ENCODE data around the gene SPON1.

SPON1 gene

DNA sequence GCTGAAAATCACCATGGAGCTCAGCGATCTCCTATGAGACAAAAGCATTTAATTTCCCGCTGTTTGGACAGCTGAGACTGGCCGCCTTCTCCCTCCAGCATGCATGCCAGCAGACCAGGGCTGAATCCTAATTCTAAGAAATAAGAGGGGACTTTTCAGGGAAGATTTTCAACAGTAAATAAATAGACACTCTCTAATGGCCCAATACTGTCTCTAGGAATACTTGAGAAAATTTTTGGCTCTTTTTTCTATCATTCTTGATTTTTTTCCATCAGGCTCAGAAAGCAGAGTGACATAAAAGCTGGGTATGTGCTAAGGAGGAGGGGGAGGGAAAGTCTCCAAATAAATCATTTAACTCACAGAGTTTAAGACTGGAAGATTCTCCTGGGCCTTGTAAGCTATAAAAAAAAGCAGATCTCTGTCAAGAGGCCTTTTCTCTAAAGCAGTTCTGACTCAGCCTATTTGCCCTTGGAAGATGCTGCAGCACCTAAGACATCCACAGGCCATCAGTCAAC is 17.6 kb upstream of the SPON1 start:
- no peak for DNase-seq

GRCh38 chr11:13947379-13947778 is 15.1 kb upstream of the SPON1 start:
- no peak for DNase-seq

- peak in 1 of 2 experiments; percentile 14 for DNase-seq
Measured at GRCh38 chr11:13949876-13950275, 12.6 kb upstream of the SPON1 start.

DNA sequence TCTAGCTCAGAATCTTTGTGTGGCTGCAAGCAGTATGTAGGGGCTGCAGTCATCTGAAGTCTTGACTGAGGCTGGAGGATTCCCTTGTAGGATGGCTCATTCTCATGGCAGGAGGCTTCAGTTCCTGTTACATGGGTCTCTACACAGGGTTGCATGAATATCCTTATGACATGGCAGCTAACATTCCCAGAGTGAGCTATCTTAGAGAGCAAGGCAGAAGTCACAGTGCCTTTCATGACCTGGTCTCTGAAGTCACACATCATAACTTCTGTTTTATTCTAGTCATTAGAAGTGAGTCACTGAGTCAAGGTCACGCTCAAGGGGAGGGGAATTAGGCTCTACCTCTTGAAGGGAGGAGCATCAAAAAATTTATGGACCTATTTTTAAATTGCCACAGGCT is 10.3 kb upstream of the SPON1 start:
- DNase-seq = no peak

DNA sequence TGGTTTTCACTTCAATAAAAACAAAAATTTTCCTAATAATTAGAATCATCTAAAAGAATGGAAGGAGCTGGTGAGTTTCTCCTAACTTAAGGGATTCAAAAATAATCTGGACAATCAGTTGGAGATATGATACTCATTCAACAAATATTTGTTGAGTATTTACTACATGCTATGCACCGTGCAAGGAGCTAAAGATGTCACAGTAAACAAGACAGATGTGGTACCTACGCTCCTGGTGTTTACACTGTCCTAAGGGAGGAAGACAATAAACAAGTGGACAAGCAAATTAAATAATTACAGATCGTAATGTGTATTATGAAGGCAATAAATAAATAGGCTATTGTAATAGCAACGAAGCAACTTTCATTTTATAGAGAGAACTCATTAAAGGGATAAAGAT is 9.9 kb upstream of the SPON1 start:
- no peak for DNase-seq

DNA sequence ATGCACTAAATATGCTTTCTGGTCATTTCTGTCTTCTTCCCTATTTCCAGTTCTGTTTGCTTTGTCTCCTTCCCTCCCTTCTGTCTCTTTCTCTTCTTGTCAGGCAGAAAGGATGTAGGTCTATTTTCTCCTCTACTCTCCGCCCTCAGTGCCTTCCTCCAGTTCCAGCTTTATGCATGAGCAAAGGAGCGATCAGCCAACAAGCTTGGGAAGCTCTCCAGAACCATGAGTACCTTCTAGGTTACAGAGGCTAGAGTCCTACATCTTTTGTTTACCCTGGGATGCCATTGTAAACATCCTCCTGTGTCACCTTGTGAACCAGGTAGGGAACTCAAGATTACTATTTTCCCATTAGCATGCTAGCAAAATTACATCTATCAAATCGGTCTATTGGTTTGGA is 7.9 kb upstream of the SPON1 start:
- no peak for DNase-seq

DNA sequence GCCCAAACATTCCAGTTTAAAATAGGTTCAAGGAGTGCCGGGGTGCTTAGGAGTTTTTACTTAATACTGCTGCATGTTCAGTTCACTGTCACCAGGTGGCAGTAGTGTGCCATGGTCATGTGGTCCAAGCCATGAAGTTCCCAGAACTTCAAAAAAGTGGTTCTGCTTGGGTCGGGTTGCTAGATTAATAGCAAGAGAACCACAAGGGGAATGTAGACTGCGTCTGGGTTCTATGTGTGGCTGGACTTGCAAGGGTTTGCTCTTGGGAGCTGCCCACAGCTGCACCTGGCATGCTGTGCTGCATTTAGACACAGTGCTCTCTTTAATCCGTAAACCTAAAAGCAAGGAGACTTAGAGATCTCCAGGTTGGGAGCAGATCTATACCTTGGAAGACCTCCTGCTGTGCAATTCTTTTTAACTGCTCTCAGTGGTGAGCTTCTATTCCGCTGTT is 6.5 kb upstream of the SPON1 start:
- DNase-seq = peak in 1 of 2 experiments; percentile 38

- DNase-seq = no peak
Measured at GRCh38 chr11:13956988-13957387, 5.5 kb upstream of the SPON1 start.

DNA sequence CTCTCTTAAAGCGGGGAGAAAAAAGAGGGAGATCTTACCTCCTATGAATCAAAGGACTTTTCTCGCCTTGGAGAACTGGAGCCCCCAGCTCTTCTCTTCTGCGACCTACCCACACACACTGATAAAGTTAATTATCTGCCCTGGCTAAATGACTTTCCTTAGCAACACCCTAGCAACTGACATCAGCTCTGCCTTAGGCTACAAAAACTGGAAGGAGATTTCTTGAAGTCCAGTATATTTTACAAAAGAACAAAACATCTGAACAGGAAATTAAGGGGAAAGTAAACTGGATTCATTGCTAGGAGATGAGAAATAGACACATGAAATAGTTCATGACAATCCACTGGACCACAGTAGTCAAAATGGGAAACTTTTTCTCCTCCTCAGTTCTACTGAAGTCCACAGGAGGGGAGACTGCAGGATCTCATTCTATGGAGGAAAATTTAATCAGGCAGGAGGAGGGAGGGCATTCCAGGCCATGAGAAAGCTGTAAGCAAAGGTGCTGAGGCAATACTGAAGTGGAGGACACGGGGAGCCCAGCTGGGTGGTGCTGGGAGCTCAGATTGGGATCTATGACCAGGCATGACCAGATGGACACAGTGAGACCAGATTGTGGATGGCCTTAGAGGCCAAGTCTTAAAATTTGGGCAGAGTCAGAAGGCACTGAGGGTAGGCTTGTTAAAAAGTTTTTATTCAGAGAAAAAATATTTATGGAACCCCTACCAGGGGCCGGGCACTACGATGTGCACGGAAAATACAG is 3.7 kb upstream of the SPON1 start:
- DNase-seq = no peak

- no peak for DNase-seq
Measured at GRCh38 chr11:13962198-13962561, 343 bp upstream of the SPON1 start.

GRCh38 chr11:13963169-13963948 is 836 bp downstream of the SPON1 start:
- no peak for DNase-seq

DNA sequence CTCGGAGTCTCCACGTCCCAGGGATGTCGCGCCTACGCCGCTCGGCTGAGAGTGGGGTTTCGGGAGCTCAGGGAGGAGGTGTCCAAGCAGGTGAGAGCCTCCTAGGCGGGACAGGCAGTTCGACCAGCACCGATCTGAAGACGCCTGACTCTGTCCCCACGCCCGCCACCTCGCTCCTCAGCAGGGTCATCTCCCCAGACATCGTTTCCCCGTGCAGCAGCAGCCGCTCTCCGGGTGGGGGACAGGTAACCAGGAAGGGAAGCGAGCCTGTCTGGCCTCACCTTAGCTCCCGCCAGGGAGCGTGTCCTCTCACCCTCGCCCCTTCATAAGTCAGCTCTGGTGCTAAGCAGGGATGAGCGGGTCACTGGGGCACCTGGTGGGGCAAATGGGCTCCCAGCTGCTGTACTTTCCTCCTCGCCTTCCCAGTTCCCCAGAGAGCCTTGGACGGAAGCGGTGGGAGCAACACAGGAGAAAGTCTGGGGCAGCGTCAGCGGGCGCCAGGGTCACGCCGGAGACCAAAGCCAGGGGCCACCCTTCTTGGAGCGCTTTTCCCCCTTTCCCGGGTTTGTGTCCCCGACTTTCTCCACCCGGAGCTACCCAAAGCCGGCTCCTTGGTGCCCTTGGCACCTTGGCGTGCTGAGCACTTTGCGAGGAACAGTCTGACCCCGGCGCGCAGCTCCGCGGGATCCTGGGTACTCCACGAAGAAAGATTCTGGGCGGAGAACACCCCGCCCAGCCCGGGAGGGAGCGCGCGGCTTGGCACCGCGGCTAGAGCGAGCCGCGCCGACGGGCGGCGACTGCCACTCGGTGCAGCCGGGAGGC is 1.6 kb downstream of the SPON1 start:
- no peak for DNase-seq

DNA sequence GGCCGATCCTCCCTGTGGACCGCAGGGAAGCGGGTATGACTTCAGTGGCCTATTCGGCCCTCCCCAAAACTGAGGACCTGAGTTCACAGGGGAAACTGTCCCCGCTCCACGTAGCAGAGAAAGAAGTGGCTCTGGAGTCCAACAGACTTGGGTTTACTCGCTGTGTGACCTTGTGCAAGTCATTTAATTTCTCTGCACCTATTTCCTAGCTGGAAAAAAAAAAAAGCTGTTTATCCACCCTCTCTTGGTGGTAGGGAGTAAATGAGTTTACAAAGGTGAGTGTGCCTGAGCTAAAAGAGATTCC is 2.2 kb downstream of the SPON1 start:
- no peak for DNase-seq

DNA sequence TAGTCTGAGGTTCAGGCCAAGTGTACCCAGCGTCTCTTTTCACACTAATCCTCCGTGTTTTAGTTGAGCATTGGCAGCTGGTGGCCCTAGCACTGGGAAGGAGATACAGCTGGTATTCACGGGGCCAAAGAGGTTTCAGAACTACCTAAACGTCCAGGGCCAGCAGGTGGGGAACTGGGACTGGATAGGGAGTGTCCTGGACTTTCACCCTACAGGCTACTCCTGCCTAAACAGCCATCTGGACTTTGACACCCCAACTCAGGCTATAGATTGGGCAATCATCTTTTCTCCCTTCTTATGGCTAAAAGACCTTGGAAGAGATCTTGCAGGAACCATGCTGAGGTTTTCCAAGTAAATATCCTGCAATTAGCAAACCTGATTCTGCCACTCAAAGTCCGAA is 2.8 kb downstream of the SPON1 start:
- no peak for DNase-seq

- DNase-seq = no peak
Measured at GRCh38 chr11:13966013-13966412, 3.5 kb downstream of the SPON1 start.

- no peak for DNase-seq
Measured at GRCh38 chr11:13966486-13966885, 4.0 kb downstream of the SPON1 start.

DNA sequence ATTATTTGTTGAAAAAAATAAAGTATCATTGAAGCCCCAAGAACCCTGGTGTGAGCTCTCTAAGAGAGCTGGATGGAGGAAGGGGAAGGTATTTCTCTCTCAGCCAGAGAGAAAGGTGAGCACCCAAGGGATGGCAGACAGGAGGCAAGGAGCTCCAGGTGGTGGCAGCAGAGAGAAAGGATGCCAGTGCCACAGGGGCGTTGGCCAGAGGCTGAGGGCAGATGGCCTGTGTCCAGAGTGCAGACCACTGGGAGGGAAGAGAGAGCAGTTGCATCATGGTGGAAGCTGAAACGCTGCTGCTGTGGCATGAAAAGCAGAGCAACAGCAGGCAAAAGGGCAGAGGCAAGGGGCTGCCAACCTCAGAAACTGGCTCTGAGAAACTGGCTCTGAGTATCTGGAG is 8.5 kb downstream of the SPON1 start:
- DNase-seq = no peak

- DNase-seq = no peak
Measured at GRCh38 chr11:13972043-13972910, 9.8 kb downstream of the SPON1 start.

GRCh38 chr11:13972944-13973343 is 10.4 kb downstream of the SPON1 start:
- DNase-seq = no peak

DNA sequence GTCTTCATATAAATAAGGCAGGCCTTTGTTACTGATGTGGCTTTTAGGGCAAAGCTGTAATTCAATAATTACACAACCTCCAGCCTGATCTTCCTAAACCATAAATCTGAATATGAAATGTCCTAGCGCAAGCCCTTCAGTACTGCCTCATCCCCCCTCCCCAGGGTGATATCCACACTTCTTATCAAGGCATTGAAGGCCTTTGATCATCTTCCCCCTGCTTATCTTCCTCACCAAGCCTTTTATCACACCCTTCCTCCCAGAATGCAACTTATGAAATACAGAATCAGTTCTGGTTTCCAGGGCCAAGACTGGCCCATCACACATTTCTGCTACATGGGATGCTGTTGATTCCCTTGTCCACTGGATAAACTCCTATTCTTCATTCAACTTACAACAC is 12.1 kb downstream of the SPON1 start:
- no peak for DNase-seq

GRCh38 chr11:13983081-13983751 is 20.7 kb downstream of the SPON1 start:
- DNase-seq = no peak

All from SW 1271 (cell line).